Stimulated activated CD8-positive, alpha-beta memory T cell treated with anti-CD3 and anti-CD28 coated beads, Interleukin-2, amount 100 ng/mL, for 1 hour (primary cell): Measurements from ENCODE around the gene EDA.

Source experiments
- DNase-seq, 2 donors: peaks; one replicate each; pipeline ENCODE4 v3.0.0-alpha.2; 2020; ENCODE audit warnings: low read depth in 2 of 2

The EDA gene

DNA sequence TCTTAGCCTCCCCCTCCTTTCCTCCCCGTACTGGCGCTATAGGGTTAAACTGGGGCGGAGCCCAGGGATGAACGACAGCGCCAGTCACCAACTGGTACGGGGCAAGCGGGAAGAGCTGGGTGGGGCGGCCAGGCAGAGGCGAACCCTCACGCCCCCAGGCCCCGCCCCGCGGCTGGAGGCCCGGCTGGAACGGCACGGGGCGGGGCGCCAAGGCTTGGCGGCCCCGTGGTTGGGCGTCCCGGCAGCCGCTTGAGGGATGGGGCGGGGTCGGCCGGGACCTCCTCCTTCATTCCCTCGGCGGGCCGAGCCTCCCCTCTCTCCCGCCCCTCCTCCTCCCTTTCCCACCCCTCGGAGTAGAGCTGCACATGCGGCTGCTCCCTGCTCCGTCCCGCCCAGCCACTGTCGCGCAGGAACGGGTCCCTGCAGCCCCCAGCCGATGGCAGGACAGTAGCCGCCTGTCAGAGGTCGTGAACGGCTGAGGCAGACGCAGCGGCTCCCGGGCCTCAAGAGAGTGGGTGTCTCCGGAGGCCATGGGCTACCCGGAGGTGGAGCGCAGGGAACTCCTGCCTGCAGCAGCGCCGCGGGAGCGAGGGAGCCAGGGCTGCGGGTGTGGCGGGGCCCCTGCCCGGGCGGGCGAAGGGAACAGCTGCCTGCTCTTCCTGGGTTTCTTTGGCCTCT, at the start of gene EDA:
TSS of gene EDA (plus strand) at position 335 of the 678 bp plus-strand sequence.
- DNase-seq = peak in 1 of 2 donors; percentile 17

- DNase-seq = no peak
Measured at GRCh38 chrX:69568828-69569227, 47.1 kb upstream of the EDA start.

GRCh38 chrX:69597399-69597798, 18.5 kb upstream of the EDA start:
- no peak for DNase-seq

DNA sequence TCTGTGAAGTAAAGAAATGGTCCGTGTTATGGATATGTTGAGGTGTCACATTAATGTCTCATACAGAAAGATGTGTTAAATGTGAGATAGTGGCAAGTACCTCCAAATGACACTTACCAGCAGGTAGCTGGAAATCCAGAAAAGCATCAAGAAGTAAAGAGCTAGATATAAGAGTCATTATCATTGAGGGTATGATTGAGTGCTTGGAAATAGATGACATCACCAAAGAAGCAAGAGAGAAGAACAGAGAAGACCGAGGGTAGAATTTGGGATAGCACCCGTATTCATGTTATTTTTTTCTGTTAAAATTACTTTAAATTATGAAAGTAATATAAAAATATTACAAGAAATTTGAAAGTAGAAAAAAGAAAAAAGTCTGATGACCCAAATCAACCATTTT, 15.7 kb upstream of the EDA start:
- DNase-seq = no peak

DNA sequence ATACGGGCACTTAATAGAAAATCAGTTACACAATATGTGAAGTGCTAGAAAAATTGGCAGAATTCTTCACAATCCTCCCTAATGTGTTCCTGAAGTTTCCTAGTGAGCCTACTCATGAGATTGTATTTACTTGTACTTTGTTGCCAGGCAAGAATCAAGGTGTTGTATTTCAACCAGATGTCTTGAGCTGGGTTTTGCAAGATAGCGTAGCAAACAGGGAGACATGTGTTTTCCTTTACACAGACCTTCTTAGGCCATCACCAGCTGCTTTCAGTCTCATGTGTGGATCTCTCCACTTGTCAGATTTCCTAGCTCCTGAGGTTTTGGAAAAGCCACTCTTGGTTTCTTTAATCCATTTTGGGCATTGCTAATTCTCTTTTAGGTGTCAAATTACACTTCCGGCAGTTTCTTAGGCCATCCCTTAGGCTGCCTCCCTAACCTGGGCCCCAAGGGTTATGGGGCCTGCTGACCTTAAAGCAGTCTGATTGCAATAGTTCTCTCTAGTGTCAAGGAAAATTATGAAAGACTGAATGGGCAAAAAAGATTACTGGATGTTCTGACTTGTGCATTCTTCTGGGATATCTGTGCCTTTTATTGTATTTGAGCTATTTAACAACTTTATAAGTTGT, 12.2 kb upstream of the EDA start:
- no peak for DNase-seq

DNA sequence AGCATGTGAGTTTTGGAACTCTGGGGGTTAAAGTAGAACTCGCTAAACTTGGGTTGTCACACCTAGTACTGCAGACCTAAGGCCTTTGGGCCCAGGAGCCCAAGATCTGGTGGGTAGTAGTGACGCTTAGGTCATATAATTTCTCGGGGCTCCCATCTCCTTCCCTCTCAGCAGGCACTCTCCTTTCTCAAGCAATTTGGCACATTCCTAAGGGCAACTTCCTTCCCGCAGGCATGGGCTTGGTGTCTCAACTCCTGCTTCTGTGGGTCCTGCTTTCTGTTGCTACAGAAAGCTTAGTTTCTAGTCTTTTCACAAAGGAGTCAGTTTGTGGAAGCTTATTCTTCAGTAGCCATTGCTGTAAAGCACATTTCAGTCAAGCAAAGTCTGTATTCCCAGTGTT, 10.4 kb upstream of the EDA start:
- no peak for DNase-seq

DNA sequence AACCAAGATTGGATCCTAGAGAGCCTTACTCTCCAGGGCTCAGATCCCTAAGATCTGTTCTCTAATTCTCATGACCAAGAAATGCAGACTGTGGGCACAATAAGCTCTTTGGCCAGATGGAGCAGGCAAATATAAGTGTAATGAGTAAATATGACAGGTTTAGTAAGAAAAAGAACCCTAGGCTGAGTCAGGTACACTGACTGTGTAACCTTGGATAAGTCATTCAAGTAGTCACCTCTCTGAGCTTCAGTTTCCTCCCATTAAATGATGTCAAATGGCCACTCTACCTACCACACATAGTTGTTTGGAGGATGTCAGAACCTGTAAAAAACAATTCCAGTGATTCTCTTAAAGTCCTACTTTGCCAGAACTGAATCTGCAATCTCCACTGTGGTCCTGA, 8.3 kb upstream of the EDA start:
- DNase-seq = no peak

DNA sequence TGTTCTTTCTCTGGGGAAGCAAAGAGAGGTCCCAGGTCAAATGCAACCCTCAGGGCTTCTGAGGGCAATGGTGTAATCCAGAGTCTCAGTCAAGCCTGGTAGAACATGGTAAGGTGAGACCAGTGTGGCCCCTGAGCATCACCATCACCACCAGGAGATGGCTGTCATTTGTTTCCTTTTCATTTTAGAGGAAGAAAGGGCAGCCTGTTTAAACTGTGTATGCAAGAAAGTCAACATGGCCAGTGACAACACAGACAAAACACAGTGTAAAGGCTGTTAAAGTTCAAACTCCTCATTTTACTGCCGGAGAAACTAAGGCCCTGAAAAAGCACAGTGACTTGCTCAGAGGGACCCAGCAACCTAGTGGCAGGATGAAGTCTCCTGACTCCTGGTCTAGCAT, 2.0 kb upstream of the EDA start:
- DNase-seq = no peak

GRCh38 chrX:69614886-69615285, 1.0 kb upstream of the EDA start:
- DNase-seq = no peak

DNA sequence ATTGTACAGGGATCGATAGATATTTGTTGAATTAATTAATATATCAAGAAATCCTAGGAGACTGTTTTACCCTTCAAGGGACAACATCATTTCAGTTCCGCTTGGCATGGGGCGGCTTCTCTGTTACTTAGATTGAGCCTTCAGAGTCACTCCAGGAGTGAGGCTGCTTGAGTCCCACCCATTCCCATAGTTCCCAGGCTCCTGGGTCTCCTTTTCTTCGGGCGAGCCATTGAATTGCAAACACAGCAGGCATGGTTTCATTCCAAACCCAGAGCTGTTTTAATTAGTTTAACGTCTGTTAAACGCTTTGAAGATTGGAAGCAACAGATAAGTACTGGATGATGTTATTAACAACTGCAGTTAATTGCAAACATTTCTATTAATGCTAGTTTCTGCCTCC, 571 bp upstream of the EDA start:
- DNase-seq = no peak

- DNase-seq = no peak
Measured at GRCh38 chrX:69616457-69617203, 717 bp downstream of the EDA start.

DNA sequence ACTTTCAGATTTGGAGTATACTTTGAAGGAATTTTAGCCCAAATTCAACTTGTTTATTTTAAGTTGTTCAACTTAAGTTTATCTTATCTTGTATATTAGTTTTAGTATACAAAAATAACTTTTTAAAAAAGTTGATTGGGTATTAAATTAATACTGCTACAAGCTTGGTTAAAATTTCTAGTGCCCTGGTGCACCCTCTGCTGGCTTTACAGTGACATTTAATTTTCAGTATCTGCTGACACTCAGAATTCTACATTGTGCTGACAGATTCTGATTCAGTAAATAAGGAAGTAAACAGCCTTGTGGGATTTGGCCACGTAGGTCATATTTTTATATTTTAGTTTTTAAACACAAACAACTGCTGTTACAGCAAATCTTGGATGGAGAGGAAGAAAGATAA, 2.9 kb downstream of the EDA start:
- no peak for DNase-seq

- no peak for DNase-seq
Measured at GRCh38 chrX:69626129-69626528, 10.2 kb downstream of the EDA start.

- DNase-seq = no peak
Measured at GRCh38 chrX:69627744-69628143, 11.8 kb downstream of the EDA start.

DNA sequence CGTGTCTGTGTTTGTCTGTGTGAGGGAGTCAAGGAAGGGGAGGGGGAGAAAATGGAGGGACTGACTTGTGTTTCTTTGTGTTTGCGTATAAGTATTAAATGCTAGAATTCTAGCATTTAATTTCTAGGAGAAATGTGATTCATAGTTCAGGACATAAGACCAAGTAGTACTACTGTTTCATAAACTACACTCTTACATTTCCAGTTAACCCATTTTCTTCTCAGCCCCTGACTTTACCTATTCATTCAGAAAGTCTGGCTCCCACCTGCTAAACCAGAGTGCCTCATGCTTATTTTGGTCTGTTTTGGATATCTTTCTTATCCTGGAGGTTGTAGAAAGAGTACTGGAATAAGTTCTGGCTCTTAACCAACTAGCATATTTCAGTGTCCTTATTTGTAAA, 14.2 kb downstream of the EDA start:
- DNase-seq = no peak

DNA sequence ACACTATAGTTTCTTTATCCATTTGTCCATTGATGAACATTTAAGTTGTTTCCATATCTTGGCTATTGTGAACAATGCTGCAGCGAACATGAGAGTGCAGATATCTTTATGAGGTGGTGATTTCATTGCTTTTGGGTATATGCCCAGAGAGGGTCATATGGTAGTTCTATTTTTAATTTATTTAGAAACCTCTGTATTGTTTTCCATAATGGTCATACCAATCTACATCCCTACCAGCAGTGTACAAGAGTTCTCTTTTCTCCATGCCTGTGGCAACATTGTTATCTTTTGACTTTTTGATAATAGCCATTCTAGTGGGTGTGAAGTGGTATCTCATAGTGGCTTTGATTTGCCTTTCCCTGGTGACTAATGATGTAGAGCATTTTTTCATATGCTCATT, 48.8 kb downstream of the EDA start:
- no peak for DNase-seq

GRCh38 chrX:69670001-69670555, 54.2 kb downstream of the EDA start:
- DNase-seq = no peak

DNA sequence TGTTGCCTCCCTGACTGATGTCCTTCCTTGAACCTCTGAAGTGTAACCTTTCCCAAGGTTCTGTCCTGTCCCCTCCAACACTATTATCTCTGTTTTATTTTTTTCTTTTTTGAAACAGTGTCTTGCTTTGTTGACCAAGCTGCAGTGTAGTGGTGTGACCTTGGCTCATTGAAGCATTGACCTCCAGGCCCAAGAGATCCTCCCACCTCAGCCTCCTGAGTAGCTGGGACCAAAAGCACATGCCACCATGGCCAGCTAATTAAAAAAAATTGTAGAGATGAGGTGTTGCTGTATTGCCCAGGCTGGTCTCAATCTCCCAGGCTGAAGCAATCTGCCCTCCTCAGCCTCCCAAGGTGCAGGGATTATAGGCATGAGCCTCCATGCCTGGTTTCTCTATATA, 59.0 kb downstream of the EDA start:
- no peak for DNase-seq

GRCh38 chrX:69705818-69706217, 89.9 kb downstream of the EDA start:
- DNase-seq = no peak

DNA sequence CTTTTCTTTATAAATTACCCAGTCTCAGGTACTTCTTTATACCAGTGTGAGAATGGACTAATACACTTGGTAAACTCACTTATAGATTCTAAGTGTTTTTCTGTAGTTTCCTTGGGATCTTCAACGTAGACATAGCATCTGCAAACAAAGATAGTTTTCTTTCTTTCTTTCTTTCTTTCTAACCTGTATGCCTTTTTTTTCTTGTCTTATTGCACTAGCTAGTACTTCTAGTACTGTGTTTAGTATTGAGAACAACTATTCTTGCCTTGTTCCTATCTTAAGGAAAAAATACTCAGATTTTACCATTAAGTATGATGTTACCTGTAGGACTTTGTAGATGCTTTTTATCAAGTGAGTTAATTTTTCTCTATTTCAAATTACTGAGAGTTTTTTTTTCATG, 102.2 kb downstream of the EDA start:
- no peak for DNase-seq

DNA sequence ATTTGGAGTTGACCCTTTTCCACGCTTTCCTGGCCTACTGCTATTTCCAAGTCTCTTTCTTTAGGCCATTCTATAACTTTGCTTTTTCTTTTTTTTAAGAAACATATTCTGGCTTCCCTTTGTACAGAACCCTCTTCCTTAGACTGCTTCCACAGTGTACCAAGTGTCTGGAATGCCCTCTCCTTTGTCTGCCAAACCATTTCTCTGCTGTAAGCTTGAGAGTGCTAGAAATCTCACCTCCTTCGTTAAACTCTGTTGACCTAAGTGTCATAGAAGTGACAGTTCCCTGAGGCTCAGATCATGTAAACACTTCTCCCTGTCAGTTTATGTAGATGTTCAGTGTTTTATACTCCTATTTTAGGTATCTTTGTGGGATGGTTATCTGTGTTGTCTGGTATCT, 108.4 kb downstream of the EDA start:
- DNase-seq = no peak

DNA sequence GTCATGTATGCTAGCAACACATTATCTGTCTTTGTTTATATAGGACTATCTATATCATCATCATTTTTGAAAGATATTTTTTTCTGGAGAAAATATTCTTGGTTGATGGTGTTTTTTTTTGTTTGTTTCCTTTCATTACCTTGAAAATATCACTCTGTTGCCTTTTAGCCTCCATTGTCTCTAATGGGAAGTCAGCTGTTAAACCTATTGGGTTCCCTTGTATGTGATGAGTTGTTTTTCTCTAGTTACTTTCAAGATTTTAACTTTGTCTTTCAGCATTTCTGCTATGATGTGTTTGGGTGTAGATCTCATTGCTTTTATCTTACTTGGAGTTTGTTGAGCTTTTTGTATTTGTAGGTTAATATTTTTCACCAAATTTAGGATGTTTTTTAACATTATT, 124.4 kb downstream of the EDA start:
- no peak for DNase-seq

DNA sequence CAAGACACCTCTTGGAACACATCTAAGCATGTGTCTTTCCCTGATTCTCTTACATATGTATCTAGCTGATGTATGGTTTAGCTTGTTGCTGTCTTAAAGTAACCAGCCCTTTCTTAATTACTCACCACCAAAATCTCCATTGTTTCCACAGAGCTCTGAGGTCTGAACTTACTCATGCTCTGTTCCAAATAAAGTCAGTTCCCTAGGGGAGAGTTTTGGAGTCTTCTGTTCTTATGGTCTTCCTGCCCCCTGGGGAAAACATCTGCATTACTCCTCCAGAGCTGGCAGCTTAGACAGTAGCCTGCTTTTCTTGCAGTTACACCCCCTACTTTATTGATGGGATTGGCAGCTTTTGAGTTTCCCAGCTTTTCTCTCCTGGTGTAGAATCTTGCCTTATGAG, 125.8 kb downstream of the EDA start:
- no peak for DNase-seq
